ENCODE measurements around the gene TAF10.

The TAF10 gene

DNA sequence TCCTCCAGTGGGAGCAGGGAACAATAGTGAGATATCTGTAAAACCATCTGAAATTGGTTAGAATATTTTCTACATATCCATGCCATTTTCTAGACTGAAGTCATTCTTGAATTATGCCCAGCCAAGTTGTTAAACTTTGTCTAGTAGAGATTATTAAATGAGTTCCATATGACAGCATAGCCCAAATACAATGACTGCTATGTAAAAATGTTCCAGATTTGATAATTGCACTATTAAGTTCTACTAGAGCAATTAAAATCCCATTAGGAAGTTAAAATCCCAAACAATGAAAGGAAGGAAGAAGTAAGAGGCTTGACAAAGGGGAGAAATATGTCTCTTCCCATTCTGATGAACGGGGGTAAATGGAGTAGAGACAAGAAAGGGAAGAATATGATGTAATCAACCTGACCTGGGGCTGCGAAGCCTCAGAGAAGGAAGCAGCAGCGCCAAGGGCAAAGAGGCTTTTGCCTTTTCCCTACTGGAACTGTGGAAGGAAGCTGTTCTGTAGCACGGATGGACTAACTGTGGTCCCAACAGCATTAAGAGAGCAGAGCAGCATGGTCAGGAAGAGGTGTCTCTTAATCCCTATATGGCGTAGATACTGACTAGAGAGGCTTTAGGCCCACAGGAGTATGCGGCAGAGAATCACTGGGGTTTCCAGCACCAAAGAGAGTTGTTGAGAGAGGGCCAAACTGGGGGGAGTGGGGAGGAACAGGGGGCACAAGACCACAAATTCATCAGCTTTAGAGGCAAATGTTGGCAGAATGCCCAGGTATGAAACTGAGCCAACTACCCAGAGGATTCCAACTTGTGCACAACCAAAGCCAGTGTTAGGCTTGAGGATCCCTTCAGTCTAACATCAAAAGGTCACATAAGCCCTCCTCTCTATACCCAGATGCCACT lies 35.3 kb downstream of the TAF10 start:
- no peak for DNase-seq

DNA sequence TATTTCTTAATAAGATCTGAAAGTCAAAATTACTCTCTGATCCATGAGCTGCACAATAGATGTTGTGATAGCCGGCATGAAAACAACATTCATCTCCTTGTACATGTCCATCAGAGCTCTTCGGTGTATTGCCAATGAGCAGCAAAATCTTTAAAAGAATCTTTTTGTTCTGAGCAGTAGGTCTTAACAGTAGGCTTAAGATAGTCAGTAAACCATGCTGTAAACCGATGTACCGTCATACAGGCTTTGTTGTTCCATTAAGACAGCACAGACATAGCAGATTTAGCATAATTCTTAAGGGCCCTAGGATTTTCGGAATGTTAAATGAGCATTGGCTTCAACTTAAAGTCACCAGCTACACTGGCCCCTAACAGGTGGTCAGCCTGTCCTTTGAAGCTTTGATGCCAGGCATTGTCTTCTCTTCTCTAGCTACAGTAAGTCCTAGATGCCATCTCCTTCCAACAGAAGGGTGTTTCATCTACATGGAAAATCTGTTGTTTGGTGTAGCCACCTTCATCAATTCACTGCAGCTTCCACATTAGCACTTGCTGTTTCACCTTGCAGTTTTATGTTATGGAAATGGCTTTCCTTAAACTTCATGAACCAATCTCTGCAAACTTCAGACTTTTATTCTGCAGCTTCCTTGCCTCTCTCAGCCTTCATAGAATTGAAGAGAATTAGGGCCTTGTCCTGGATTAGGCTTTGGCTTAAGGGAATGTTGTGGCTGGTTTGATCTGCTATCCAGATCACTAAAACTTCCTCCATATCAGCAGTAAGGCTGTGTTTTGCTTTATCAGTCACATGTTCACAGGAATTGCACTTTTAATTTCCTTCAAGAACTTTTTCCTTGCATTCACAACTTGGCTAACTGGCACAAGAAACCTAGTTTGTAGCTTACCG lies 37.0 kb downstream of the TAF10 start:
- DNase-seq, result no peak

DNA sequence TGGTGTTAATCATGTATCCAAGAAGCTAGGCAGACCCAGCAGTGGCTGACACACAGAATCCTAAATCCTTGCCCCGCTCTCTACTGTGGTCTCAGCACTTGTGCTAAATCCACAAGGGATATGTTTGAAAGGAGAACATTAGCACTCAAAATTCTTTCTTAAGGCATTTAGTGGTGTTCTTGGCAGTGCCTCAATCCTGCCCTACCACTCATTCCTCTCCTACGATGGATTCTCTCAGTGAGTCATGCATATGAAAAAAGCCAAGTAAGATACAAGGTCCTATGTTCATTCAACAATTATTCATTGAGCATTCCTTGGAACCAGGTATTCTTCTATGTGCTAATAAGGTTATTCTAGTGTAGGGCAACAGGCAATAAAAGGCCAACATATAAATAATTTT lies 39.8 kb downstream of the TAF10 start:
- no peak for DNase-seq

DNA sequence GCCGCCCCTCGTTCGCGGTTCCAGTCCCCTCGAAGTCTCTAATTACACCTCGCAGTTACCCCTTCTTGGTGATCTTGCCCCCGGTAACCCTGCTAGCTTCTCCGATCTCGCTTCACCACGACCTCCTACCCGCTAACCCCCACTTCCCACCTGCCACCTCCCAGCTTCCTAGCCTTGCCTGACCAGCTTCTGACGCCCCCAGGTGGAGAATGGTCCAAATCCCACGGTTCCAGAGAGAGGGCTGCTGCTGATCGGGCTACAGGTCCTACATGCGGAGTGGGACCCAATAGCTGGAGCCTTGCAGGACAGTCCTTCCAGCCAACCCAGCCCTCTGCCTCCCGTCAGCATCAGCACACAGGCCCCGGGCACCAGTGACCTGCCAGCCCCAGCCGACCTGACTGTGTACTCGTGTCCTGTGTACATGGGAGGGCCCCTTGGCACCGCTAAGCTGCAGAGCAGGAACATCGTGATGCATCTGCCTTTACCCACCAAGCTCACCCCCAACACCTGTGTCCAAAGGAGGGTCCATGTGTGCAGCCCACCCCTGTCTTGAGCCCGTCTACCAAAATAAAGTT lies 40.5 kb downstream of the TAF10 start:
- DNase-seq, result no peak

DNA sequence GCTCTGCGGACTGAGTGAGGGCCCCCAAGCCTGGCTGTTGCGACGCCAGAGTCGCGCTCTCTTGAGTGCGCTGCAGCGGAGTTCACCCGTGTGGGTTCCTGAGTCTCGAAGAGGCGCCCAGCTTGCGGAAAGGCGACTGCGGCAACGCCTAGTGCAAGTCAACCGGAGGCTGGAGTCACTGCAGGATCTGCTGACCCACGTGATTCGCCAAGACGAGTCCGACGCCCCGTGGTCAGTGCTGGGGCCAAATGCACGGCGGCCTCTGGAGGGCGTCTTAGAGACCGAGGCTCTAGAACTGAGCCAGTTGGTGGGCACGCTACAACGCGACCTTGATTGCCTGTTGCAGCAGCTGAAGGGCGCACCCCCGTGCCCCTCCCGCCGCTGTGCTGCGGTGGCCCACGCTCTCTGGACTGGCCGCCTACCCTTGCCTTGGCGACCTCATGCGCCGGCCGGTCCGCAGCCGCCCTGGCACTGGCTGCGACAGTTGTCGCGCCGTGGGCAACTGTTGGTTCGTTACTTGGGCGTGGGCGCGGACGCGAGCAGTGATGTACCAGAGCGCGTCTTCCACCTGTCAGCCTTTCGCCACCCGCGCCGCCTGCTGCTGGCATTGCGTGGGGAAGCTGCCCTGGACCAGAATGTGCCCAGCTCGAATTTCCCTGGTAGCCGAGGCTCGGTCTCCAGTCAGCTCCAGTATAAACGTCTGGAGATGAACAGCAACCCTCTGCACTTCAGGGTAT lies 41.2 kb downstream of the TAF10 start:
- DNase-seq, result no peak

DNA sequence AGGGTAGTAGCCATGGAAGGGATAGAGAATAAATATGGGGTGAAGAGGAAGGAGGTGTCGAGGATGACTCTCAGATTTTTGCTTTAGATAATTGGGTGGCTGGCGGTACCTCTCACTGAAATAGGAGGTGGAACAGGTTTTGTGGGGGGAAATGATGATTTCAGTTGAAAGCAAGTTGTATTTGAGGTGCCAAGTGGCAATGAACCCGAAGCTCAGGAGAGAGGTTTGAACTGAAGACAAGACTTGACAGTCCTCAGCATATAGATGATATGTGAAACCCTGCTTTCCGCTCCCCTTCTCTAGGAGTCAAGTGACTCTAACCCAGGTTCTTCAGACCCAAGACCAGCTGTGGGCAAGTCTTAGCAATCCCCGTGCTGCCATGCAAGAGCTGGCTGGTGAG lies 42.3 kb downstream of the TAF10 start:
- DNase-seq, result no peak

DNA sequence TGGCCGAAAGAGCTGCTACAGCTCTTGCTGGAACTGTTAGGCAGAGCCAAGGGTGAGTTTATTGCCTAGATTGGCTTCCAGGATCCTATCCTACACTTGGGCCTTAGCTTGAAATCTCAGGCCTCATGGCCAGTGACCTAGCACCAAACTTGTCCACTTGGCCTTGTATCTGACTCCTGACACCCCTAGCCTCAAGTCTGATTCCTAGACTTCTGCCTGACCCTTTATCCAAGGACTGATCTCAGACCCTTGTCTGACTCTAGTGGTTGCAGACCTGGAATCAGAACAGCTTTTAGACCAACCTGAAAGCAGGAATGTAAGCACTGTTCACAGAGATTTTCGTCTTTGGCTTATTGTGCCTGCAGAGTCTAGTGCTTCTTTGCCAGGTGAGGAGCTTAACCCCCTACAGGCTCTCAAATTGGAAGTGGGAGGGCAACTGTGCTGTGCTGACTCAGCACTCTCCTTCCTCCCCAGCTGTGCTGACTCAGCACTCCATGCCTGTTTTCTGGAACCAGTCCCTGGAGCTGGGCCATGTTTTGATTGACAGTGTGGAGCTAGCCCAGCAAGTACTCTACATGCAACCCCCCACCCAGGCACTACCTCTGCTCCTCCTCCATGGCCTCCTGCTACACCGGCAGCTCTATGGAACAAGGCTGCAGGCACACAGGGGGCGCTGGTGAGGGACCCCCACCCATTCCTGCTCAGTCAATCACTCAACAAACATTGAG lies 43.7 kb downstream of the TAF10 start:
- DNase-seq, result no peak

DNA sequence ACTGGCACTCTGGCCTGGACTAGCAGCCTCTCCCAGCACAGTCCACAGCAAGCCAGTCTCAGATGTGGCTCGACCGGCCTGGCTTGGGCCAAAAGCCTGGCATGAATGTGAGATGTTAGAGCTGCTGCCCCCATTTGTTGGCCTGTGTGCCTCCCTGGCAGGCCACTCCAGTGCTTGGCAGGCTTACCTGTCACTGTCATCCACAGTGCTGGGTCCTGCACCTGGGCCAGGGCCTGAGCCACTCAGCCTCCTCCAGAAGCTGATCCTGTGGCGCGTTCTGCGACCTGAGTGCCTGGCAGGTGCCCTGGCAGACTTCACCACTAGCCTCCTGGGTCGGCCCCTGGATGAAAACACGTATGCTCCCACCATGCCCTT lies 44.7 kb downstream of the TAF10 start:
- DNase-seq, result no peak

DNA sequence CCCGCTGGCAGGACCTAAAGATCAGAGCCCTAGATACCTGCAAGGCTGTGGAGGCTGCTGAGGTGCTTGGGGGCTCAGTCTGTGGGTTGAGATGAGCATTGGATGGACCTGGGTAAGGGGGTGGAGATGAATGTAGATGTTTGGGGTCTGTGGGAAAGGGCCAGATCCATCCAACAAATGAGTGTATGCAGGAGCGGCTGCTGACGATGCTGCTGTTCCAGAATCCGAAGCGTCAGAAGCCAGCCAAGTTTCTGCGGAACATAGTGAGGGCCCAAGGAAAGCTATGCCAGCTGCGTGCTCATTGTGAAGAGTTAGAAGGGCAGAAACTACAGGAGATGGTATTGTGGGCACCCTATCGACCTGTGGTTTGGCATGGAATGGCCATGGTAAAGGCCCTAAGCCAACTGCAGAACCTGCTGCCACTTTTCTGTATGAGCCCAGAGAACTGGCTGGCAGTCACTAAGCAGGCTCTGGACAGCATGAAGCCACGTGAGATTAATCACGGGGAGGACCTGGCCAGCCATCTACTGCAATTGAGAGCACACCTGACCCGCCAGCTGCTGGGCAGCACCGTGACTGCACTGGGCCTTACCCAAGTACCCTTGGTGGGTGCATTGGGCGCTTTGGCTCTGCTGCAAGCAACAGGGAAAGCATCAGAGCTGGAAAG lies 45.2 kb downstream of the TAF10 start:
- DNase-seq, result no peak

DNA sequence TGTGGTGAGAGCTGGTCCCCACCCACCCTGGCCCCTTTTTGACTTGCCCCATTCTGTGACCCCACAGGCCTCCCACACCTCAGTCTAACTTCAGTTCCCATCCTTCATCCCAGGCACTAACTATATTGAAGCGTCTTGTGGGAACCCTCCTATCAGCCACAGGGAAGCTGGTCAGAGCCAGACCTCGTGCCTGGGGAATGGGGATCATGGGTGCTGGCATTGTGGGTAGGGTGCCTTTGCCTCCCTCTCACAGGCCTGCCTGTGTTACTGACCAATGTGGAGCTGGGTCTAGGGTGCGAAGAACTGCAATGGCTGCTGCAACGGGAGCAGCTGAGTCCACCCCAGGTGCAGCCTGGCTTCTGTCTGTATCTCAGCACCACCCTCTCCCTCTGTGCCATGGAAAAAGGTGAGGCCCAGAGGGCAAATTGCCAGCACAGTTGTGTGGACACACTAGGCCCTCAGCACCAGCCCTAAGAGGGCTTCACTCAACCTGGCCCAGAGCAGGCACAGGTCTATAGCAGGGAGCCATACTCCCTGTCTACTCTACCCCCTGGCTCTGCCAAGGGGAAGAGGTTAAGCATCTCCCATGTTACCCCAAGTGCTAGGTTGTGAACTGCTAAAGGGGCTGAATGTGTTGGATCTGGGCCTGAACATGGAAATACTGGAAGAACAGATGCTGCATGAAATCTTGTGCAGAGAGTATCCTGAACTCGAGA lies 45.9 kb downstream of the TAF10 start:
- no peak for DNase-seq

DNA sequence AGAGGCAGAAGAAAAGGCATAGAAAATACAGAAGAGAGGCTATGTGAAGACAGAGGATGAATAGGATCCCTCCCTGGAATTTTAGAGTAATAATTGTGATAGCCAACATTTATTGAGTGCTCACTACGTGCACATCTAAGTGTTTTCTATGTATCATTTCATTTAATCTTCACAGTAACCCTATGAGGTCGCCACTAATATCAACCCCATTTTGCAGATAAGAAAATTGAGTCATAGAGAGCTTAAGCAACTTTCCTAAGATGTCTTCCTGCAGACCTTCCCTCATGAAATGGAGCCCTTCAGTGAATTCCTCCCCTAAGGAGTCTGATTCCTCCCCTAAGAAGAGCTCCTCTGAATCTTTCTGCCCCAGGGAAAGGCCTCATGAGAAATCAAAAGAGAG lies 46.7 kb downstream of the TAF10 start:
- DNase-seq, result no peak

DNA sequence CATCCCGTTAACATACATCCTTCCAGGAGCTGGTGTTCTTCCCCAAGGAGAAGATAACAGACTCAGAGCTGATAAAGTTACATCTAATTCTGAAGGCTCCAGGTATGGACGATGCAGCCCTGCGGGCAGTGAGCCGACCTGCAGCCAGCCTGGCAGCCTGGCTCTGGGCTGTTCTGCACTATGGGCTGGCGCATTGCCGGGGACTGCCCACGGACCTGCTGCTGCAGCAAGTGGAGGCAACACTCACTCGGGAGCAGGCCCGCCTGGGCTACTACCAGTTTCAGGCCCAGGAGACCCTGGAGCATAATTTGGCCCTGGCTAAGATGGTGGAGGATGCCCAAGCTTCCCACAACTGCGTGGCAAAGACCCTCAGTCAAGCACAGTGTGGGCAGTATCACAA lies 48.3 kb downstream of the TAF10 start:
- no peak for DNase-seq

DNA sequence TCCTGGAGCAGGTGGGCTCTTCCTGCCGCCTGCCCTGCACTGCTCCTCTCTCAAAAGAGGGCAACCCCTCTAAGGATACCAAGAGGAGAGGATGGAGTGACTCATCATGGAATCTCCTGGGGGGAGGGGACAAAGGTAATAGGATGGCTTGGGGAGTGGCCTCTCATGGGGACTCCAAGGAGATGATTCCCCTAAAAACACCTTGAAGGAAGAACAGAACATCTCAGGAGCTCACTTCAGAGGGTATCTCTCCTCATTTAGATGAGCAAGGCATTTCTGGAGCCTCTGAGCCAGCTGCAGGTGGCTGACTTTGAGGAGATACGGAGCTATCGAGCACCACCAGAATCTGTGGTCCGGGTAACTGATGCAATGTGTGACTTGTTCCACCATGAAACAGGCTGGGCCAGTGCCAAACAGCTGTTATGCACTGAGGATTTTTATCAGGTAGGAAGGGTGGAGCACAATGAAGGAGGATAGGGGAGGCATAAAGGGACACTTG lies 48.8 kb downstream of the TAF10 start:
- DNase-seq, result no peak

DNA sequence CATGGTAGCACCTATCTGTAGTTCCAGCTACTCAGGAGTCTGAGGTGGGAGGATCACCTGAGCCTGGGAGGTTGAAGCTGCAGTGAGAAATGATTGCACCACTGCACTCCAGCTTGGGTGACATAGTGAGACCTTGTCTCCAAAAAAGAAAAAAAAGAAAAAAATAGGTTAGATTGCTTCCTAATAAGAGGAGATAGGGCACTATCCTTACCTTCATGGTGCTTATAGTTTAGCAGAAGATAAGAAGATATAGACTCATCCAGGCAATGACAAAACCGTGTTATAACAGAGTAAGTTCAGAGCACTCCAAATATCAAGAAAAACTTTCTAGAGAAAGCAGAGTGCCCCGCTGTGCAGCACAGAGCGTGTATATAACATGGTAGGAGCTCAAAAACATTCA lies 50.7 kb downstream of the TAF10 start:
- DNase-seq, result no peak

Measured in NCI-H2171 (cell line).